ENCODE measurements around the gene IL34.

The IL34 gene

GRCh38 chr16:70697594-70698170 lies 51.3 kb downstream of the IL34 start:
- no peak for TF ChIP-seq CTCF (IDR thresholded peaks at IDR 0.05)
- H3K4me3 ChIP-seq, result no peak overlapping the region
- H3K27ac ChIP-seq, result peak overlapping the region; percentile 85 to 95
- no peak for DNase-seq (ENCODE audit: low spot score)

GRCh38 chr16:70698901-70699300 lies 52.5 kb downstream of the IL34 start:
- no peak overlapping the region for H3K4me3 ChIP-seq
- H3K27ac ChIP-seq, result peak overlapping the region; percentile 95 to 96
- no peak for DNase-seq (ENCODE audit: low spot score)
- no peak for TF ChIP-seq CTCF (IDR thresholded peaks at IDR 0.05)

- Histone ChIP-seq H3K4me3 (no peak overlapping the region), H3K27ac (peak overlapping the region; percentile 95 to 96)
- DNase-seq (ENCODE audit: low spot score), result no peak
- no peak for TF ChIP-seq CTCF (IDR thresholded peaks at IDR 0.05)
Observed at GRCh38 chr16:70699696-70700095, 53.3 kb downstream of the IL34 start.

GRCh38 chr16:70700101-70701020 lies 54.0 kb downstream of the IL34 start:
- TF ChIP-seq CTCF (IDR thresholded peaks at IDR 0.05), result no peak
- peak overlapping the region; percentile 95 to 96 for H3K27ac ChIP-seq
- peak; percentile 93 for DNase-seq (ENCODE audit: low spot score)
- no peak overlapping the region for H3K4me3 ChIP-seq

GRCh38 chr16:70701036-70701435 lies 54.7 kb downstream of the IL34 start:
- no peak for TF ChIP-seq CTCF (IDR thresholded peaks at IDR 0.05)
- Histone ChIP-seq H3K27ac (peak overlapping the region; percentile 95 to 96), H3K4me3 (no peak overlapping the region)
- DNase-seq (ENCODE audit: low spot score), result no peak

GRCh38 chr16:70701596-70701995 lies 55.2 kb downstream of the IL34 start:
- H3K4me3 ChIP-seq, result no peak overlapping the region
- TF ChIP-seq CTCF (IDR thresholded peaks at IDR 0.05), result no peak
- peak overlapping the region; percentile 95 to 96 for H3K27ac ChIP-seq
- DNase-seq (ENCODE audit: low spot score), result no peak
